GM21447 (cell line): ENCODE results near the gene CCDC51.

Source experiments
- ATAC-seq: cut with Tn5 transposase; IDR thresholded peaks from one replicate; pipeline ENCODE4 v1.9.1; 2021; ENCODE audit not compliant: unreplicated experiment

The CCDC51 gene

DNA sequence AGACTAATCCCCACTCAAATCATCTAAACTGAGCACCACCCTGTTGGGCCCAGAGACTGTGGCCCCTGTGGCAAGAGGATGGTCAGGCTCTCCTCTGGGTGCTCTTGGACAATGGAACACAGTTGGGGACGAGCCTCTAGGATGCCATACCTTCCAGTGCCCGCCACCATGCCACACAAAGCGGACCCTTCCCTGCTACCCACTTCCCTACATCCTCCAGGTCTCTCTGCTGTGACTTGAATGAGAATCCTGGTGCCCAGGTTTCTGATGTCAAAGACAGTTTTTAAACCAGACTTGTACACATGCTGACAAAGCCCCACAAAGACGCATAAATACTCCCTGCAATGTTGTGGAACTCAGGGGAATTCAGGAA is 4.7 kb downstream of the CCDC51 start:
- ATAC-seq: no peak

DNA sequence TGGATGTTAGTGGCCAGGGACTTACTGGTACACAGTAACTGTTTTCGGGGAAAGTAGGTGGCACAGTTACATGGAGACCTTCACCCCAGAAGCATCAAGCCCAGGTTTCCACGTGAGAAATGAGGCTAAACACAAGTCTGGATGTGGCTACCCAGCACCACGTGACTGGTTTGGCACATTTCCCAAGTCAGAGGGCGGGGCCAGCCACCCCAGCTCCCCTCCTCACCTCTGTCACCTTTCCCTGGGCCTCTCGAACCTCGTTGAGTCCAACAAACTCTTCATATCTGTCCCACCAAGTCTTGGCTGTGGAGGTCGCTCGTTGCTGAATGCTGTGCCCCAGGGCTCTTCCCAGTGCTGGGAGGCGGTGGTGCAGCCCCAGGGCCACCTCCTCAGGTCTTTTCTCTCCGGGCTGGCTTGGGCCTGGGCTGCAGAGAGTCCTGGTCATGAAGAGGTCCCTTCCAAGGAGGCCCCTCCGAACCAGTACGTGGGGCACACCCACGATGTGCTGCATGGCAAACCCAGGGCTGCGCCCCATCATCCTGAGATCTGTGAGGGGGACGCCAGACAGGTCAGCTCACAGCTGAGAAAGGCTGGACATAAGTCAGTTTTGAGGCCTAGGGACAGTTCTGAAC is 5.2 kb downstream of the CCDC51 start:
- ATAC-seq: no peak

DNA sequence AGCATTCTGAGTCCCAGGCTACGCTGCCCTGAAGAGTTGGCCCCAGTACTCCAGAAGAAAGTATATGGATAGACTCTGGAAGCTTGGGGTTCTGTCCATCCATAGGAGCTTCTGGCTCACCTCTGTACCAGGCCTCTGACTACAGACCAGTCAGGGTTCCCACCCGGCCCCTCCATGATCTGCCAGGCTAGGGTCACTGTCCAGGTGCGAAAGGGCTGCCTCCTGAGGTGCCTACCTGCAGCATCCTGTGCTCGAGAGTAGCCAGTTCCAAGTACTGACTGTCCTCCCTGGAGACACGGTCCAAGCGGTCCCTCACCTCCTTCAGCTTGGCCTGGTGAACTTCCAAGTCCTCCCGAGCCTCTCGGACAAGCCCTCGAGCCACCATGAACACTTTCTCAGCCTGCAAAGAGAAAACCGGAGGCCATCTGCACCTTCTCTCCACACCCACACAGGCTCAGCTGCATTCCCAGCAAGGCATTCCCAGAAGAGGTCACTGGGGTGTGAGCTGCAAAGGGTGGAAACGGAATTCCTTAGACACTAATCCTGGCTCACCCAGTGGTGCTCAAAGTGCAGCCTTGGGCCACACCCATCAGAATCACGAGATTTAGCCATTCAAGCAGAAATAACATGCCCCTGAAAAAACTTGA is 6.3 kb downstream of the CCDC51 start:
- no peak for ATAC-seq

DNA sequence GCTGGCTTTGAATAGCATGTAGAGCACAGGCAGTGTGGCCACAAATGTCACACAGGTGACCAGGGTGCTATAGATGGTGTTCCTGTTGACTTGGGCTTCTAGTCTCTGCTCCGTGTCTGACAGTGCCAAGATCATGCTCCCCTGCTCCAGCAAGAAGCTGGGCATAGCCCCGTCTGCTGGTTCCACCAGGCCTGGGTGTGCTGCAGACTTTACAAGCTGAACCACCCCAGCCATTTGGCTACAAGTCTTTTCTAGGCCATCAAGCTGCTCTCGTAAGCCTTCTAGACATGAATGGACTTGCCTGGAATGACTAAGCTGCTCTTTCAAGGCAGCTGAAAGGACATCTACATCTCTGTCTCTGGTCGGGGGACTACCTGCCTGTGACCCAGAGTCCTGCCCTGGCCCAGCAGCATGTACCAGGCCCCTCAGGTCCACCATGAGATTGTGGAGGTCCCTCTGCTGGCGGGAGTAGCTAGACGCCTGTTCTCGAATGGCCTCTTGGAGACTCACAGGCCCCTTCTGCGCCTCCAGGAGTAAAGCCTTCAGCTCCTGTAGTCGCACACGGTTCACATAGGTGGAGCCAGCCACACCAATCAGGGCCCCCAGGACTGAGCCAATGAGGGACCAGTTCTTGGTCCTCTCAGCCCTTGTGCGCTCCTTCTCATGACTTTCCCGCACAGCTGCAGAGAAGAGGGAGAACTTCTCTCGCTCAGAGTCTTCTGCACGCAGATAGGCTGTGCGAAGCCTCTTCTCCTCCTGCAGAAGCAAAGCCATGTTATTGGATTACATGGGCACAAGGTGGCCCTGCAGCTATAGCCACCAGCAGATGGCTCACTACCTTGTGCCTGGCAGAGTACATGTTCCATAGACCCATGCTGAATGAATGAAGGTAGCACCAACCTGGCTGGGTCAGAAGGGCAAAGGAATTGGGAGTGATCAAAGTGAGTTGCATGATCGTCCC is 7.2 kb downstream of the CCDC51 start:
- no peak for ATAC-seq

DNA sequence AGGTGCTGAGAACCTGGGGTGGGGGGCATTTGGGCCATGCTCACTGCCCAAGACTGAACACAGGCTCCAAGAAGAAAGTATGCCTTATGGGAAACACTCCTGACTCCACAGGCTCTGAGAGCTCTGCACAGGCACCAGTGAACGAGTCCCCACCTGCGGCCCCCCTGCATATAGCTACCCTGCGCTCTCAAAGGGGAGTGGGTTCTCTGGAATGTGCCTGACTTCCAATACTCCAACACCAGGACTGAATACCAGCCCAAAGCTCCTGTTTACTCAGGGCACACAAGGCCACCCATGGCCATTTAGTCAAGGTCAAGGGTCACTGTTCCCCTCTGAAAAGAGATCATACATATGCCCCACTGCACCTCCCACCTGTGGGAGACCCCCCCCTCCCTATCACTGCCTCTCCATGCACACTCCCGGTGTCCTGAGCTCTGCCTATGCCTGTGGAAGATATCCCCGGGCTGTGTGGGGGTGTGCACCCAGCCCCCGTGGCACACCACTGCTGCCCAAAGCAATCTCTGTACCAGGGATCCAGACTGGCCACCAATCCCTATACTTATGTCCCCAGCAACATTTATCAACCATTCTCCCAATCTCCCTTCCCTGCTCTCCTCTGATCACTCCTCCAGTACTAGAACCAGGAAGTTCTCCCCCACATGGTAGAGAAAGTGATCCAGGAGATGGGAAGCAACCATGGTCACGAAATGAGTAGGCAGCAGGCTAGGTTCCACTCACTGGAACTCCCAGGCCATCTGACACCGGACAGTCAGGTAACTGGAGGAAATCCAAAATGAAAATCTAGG is 8.5 kb downstream of the CCDC51 start:
- ATAC-seq: no peak

DNA sequence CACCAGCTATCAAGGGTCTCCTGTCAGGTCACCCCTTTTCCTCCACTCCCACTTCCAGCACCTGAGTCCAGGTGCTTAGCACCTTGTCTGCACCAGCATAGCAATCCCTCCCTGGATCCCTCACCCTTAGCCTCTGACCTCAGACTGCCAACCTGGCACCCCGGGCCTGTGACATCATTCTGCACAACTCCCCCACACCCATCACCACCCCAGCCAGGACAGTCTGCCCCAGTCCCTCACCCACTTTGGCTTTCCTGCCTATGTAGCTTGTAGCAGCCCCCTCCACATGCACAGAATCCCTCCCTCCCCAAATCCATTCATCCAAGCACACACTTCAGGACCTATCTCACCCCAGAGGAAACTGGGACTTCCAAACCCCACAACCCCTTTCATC is 9.2 kb downstream of the CCDC51 start:
- ATAC-seq: no peak

DNA sequence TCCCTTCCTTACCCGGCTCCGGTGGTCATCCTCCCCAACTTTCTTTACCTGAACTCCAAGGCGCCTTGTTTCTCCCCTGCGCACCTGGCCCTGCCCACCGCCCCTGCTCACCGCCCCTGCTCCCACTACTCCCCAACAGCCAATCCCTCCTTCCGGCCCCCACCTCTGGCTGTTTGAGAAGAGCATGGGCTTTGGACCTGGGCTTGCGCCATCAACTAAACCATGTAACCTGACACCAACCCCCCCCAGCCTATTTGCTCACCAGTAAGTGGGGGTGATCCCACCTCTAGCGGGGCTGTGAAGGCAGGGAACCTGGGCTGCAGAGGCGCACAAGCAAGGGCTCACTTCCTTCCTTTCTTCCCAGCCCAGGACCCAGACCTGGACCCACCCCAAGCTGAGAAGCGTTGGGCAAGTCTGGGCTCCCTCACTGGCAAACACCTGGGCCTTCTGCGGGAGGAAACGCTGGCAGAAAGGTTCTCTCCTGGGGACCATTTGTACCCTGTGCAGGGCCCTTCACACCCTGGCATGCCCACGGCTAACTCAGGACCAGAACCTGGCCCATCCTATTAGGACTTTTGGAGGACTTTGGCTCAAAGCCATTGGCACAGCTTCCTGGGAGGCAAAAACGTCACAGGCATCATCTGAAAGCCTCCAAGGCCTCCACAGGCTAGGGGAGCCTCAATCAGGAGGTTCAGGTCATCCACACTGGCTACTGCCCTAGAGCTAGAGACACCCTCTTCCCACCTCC is 9.8 kb downstream of the CCDC51 start, which contains the start of gene PLXNB1:
Gene PLXNB1, minus strand, starts transcription at position 127 of the 748 bp plus-strand sequence. CDS start 5,475 bp downstream, outside the sequence.
- no peak for ATAC-seq

DNA sequence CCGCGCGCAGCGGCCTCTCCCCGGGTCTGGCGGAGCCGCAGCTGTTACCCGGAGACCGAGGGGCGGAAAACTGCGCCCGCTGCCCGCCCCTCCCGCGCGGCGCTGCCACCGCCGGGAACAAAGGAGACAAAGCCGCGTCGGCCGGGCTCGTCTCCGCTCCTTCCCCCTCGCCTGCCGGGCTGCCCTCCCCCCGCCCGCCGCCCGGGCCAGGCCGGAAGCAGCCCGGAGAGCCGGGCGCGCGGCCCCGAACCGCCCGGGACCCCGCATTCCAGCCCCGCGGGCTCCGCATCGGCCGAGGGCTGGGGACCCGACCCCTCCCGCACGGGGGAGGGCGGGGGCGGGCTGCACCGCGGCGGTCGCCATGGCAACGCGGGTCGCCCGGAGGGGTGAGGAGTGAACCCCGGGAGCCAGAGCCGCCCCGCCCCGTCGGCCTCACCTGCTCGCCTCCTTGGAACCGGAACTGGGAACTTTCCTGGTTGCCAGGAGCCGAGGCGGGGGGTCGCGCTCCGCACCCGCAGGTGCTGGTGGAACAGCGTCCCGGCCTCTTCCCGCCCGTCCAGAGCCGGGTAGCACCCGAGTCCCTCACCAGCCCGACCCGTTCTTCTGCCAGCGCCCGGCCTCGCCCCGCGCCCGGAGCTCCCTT is 10.5 kb downstream of the CCDC51 start:
- no peak for ATAC-seq

DNA sequence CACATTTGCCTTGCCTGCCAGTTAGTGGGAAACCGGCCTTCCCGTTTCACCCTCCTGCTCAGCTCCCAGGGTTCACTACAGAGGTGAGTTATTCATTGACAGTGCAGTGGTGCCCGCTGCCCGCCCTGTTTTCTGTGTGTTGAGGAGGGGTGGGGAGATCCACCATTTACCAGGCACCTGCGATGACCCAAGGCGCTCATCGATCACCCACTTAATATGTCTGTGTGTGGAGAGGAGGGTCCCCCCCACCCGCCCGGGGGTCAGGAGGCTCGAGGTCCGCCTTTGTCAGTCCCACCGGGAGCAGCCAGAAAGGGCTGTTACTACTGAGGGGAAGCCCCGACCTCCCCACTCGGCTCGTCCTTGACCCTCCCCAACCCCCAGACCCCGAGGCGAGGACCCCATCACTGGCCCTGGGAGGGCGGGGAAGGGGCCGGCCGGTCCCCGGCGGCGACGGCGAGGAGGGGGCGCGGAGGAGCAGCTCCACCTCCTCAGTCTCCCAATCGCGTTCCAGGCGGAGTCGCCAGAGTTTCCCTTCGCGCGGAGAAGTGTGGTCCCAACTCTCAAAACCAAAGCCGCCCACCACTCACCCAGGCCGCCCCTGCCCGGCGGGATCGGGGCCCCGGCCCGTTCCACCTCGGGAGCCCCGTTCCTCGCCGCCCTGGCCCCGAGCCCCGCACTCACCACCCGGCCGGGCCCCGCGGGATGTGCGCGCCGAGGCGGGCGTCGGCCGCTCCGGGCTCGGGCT is 11.2 kb downstream of the CCDC51 start:
- ATAC-seq: no peak

DNA sequence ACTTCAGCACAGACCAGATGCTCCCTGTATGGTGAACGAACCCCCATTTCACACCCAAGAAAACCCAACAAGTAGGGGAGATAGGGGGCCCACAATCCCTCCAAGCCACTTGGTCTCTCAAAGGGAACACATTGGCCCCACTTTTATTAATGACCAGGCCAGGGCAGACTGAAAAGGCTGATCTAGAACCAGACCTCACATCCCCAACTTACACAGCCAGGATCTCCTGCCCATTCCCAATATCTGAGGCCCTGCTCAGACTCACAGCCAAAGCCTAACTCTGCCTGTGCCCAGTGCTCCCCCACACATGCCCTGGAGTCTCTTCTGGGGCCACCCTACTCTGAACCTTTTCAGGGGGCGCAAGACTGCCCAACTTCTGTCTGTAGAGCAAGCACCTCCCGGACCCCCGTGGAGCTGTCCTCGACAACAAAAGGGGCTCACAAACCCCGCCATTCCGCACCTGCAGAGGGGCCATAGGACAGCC is 11.8 kb downstream of the CCDC51 start:
- no peak for ATAC-seq

DNA sequence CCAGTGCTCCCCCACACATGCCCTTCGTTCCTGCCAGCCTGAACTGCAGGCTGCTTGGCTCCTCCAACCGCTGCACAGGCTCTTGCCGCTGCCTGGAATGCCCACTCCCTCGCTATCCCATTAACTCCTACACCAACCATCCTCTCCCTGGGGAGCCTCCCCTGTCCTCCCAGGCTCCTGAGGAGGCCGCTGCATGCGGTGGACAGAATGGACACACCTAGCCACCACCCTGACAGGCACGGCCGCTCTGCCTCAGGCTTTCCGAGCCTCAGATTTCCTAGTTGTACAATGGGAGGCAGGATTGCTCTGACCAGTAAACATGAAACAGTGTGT is 12.3 kb downstream of the CCDC51 start:
- ATAC-seq: no peak

DNA sequence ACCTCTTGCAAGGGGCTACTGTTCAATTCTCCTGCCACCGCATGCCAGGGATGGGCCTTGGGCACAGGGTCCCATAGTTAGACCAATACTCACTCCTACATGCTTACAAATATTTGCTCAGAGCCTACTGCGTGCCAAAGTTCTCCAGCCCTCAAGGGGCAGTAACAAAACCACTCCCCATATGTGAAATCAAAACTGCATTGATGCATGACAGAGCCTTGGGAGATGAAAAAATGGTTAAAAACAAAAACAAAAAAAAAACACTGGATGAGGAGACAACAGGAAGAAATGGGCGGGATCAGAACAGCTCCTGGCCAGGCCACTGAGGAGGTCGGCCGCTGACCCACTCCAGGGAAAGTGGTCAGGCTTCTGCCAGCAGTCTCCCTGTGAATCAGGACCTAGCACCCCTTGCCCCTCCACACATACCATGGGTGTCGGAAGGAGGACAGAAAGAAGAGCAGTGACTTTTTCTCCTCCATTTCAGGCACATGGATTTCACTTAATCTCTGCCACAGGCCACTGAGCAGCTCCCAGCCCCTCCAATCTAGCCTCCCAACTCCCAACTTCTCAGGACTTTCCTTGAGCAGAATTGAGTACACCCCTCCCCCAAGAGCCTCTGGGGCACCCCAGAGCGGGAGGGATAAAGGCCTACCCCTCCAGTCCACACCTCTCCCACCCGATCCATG is 12.8 kb downstream of the CCDC51 start:
- ATAC-seq: no peak

DNA sequence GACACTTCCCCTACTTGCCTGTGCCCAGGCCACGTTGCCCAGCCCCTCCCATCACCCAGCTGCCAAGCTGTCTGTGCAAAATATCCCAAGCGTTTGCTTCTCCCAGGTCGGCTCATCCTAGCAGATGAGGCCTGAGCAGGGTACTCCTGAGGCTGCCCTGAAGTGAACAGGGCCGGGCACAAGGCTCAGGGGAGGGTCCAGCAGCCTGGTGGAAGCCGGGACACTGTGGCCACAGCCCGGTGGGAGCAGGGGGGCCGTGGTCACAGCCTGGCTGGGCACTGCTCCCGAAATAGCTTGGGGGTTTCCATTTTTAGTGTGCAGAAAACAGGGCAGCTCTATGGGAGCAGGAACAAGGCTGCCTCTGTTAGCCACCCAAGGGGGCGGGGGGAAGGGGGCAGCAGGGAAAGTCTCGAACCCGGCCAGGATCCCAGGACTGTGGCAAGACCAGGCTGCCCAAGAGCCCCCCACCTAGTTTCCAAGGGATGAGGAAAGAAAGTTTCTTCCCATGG is 13.5 kb downstream of the CCDC51 start:
- ATAC-seq: no peak

DNA sequence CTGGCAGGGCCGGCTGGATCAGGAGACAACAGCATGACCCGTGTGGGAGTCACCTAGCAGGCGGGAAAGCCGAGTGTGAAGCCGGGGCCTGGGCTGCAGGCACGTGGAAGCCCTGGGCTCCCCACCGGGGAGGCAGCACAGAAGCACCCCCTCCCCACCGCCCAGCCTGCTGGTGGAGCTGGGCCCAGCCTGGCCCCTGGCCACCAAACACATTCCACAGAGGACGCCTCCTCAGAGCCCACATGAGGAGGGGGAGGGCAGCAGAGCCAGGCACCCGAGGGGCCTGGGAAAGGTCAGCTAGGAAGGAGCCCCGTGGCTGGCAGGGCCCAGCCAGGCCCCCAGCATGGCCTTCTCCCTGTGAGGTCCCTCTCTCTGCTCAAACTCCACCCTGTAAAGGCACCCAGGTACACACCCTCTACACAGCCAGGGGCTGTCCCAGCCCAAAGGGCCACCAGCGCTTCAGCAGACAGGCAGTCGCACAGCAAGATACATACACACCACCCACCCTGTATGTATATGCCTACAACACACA is 14.6 kb downstream of the CCDC51 start:
- no peak for ATAC-seq

DNA sequence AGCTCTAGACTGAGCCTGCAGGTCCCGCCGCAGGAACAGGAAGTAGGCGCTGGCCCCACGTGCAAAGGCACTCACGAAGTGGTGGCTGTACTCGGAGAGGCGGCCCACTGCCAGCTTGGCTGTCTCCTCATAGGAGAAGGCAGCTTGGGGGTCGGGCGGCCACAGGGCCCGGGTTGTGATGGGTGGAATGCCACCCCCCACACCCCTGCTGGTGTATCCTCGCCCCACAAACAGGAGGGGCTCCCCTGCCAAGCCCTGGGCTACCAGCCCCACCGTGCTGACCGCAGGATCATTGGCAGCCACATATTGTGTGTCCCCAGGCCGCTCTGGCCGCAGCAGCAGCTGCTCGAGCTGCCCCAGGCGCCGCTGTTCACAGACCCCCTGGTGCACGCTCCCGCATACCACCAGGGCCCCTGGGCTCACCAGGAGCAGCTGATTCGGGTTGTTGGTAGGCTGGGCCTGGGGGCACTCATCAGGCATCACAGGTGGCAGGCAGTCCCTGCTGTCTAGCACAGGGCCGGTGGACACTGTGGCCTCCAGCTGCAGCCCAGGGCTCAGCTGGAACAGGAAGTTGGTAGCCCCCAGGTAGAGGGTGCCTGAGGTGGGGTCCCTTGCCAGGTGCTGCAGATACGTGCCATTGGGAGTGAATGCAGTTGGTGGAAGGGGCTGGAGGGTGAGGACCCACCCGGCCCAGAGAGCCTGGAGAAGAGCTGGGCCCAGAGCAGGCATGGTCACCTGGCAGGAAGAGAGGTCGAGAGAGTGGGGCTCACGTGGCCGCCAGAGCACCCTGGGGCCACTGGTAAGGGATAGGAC is 15.8 kb downstream of the CCDC51 start:
- ATAC-seq: no peak

DNA sequence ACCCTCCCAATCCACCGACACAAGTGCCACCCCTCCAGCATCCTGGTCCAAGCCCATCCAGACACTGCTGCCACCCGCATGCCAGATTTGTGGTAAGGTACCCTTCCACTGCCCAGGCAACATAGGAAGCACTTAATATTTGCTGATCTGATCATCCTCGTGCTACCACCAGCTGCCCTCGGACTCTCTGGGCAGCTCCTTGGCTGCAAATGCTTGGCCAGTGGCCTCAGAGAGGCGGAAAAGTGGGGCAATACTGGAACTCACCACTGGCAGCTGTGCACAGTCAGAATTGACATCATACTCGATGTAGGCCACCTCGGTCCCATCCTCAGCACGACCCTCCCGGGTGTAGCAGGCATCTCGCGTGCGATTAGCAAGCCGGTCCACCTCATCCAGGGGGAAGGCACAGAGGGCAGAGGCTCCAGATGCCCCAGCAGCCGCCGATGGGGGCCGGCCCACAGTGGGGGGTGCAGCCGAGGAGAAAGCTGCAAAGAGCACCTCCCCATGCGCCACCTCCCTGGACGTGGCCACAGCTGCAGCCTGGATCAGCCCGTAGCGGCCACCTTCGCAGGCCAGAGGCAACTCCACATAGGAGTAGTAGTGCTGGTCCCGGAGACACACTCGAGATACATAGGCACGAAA is 16.6 kb downstream of the CCDC51 start:
- no peak for ATAC-seq

DNA sequence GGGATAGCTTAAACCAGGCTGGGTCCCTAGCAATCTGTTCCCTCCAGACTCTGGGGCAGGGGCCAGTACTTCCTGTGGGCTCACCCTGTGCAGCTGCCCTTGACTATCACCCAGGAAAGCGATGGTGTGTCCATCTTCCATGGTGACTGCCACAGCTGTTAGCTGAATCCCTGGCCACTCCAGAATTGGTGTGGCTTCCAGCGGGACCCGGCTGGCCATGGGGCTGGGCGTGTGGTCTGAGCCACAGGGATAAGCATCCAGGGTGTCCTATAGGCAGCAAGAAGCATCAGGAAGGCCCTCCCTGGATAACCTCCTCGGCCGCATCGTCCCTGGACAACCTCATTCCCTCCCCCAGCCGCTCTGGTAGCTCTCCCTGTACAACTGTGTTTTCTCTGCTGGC is 17.2 kb downstream of the CCDC51 start:
- ATAC-seq: no peak
